HFF-Myc (cell line): ENCODE measurements around the gene ACE.

Experiments used
- DNase-seq: peaks from one replicate; pipeline ENCODE4 v3.0.0-alpha.2; 2011; ENCODE audit warnings: low read depth; ENCODE audit errors: extremely low read depth
- H3K4me3 ChIP-seq: replicated peaks from 2 replicates; pipeline ENCODE4 v1.5.1; 2011; ENCODE audit warnings: low read depth, mild to moderate bottlenecking, control low read depth, low read length
- TF ChIP-seq, protein P1 (sequence below): IDR thresholded peaks from 2 replicates; pipeline ENCODE4 v1.5.1; 2012; ENCODE audit warnings: mild to moderate bottlenecking, low read depth, low read length, control low read depth; ENCODE audit errors: missing control alignments

The ACE gene

DNA sequence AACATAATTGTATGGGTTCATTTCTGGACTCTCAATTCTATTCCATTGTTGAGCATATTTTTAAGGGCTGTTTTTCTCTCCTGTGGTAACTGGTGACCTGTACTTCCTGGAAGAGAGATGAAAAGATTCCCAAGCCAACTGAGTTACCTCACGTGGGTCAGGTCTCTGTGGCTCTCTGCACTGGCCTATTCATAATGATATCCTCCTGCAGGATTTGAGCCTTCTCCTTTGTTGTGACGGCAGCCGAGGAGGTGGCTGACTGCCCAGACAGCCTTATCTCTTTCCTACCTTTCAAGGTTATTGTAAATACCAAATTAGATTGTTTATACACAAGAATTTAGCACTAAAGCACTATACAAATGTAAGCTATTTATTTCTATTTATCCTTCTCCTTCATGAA, 2.7 kb upstream of the ACE start:
- TF ChIP-seq, protein P1, sequence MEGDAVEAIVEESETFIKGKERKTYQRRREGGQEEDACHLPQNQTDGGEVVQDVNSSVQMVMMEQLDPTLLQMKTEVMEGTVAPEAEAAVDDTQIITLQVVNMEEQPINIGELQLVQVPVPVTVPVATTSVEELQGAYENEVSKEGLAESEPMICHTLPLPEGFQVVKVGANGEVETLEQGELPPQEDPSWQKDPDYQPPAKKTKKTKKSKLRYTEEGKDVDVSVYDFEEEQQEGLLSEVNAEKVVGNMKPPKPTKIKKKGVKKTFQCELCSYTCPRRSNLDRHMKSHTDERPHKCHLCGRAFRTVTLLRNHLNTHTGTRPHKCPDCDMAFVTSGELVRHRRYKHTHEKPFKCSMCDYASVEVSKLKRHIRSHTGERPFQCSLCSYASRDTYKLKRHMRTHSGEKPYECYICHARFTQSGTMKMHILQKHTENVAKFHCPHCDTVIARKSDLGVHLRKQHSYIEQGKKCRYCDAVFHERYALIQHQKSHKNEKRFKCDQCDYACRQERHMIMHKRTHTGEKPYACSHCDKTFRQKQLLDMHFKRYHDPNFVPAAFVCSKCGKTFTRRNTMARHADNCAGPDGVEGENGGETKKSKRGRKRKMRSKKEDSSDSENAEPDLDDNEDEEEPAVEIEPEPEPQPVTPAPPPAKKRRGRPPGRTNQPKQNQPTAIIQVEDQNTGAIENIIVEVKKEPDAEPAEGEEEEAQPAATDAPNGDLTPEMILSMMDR: no peak
- H3K4me3 ChIP-seq: no peak overlapping the region
- DNase-seq: no peak

DNA sequence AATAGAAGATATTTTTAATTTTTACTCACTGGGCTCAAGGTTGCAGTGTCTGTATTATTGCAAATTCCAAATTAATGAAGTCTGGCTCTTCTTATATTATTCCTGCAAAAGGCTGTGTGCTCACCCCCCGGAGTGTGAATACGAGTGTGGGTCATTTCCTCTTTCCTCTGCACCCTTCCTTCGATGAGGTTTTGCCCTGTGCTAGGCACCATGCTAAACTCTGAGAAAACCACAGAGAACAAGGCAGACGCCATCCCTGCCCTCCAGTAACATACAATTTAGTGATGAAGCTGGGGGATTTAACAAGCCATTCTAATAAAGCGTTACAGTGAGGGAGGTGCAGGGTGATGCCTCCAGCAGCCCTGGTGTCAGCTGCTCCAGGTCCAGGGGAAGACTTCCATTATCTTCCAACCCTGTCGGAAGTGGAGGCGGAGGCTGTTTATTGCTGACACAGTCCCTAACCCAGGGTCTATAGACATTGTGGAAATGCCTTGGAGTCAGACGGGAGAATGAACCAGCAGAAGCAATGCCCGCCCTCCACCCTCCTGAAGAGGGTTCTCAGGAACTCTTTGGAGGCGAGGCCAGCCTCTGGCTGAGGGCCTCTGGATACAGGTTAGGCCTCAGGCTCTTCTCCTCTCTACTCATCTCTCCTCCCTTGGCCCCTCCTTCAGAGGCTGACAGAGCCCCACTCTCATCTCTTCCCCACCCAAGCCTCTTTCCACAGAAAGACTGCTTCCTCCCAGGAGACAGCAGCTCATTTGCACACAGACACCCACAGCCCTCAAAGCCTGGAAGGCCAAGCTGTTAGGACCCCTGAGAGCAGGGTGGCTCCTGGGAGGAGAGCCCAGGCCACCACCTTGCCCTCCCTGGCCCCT, 2.0 kb upstream of the ACE start:
- H3K4me3 ChIP-seq: no peak overlapping the region
- TF ChIP-seq, protein P1: no peak
- no peak for DNase-seq

DNA sequence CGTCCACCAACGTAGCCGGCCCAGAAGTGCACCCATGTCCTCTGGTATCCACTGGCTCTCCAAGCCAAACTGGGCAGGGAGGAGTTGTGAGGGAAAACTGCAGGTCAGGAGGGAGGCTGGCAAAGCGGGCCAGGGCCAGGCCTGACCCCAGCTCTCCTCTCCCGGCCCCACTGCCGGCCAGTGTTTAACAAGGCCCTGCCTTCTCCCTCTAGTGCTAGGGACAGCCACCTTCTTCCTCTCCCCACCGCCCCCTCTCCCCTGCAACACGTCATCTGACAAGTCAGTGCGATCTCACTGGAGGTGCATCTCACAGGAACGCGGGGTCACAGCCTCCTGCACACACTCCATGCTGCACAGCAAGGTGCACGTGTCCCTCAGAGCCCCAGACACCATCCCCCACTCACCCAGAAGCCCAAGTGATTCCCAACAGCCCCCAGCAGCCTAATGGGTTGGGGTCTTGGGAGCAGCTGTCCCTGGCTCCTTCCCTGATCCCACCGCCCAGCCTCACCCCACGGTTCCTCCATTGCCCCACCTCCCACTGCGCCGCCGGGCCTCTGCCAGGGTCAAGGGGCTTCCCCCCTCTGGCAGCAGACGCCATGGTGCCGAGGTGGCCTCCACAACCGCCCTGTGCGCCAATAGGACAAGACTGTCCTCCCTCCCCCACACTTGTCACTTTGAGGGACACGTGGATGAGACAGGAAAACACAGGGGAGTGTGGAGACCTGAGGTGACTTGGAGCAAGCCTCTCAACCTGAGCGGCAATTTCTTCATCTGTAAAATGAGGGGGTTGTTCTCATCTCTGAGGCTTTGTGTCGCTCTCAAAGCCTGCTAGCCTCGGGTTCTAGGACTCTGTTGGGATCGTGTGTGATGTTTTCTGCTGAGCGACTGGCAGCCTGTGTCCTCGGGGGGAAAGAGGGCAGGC, 1.1 kb upstream of the ACE start:
- TF ChIP-seq, protein P1: no peak
- DNase-seq: no peak
- H3K4me3 ChIP-seq: no peak overlapping the region

DNA sequence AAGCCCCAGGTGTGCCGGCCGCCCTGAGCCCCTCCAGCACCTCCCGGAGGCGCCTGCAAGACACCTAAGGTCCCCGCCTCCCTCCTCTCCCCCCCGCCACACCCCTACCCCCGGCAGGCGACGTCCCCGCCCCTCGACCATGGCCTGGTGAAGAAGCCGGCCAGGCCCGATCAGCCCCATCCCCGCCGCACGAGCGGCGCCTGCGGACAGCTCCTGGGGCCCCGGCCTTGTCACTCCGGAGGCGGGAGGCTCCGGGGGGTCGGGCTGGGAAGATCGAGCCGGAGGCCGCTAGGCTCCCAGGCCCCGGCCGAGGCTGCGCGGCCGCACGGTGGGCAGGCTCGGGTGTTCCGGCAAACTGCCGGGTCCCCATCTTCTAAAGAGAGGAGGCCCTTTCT, 405 bp upstream of the ACE start:
- no peak for DNase-seq
- TF ChIP-seq, protein P1: no peak
- H3K4me3 ChIP-seq: peak overlapping the region; percentile 30

DNA sequence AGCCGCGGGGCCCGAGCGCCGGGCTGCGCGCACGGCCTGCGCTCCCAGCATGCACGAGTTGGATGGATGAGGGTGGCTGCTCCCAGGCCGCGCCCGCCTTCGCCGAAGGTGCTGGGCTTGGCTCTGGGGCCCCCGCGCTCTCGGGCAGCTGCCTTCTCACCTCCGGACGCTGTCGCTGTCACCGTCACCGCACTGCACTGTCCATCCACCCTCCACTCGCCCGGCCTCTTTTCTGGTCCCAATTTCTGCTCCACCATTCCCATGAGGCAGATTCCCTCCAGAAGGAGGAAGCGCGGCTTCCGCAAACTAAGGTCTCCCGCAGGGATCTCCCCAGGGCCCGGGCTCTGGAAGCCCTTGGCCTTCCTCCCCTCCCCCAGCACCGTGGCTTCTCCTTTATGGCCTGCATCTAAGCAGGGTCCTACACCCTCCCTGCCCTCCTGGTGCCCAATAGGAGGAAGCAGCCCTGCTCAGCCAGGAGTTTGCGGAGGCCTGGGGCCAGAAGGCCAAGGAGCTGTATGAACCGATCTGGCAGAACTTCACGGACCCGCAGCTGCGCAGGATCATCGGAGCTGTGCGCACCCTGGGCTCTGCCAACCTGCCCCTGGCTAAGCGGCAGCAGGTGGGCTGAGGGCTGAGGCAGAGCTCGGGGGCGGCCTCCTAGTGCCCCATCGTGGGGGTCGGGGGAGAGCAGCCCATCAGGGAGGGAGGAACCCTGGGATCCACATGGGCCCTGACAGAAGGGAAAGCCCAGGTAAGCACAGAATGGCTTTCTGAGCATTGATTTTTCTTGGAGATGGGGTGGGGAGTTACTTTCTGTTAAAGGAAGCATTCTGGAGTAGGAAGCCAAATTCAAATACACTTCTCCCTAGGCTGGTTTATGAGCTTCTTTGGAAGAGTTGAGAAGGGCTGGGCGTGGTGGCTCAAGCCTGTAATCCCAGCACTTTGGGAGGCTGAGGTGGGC, 899 bp downstream of the ACE start:
- DNase-seq: no peak
- TF ChIP-seq, protein P1: no peak
- H3K4me3 ChIP-seq: peak overlapping the region; percentile 30
